Erythroblast (primary cell): Measurements from ENCODE around the gene LARGE1.

Experiments used
- GATA1 ChIP-seq: IDR thresholded peaks from 2 replicates; pipeline ENCODE4 v1.6.1; 2011; ENCODE audit warnings: low read depth, mild to moderate bottlenecking, control low read depth, low read length, moderate library complexity
- POLR2A ChIP-seq: IDR thresholded peaks from 2 replicates; pipeline ENCODE4 v1.6.1; 2011; ENCODE audit warnings: mild to moderate bottlenecking, low read length

GRCh38 chr22:33869946-33870345 is 50.3 kb downstream of the LARGE1 start:
- TF ChIP-seq POLR2A (no peak), GATA1 (no peak)
